Rectal smooth muscle tissue (tissue), 1 donor: ENCODE results near the gene BOD1L2.

Experiments used
- H3K27ac ChIP-seq: one replicate; pipeline ENCODE4 v1.7.0; 2013; ENCODE audit warnings: low read depth, low read length, inconsistent platforms
- H3K27me3 ChIP-seq: one replicate; pipeline ENCODE4 v1.7.0; 2013; ENCODE audit warnings: low read length; ENCODE audit not compliant: control insufficient read depth, insufficient read depth
- H3K36me3 ChIP-seq: one replicate; pipeline ENCODE4 v1.7.0; 2013; ENCODE audit warnings: low read length; ENCODE audit not compliant: control insufficient read depth, insufficient read depth
- H3K4me1 ChIP-seq: one replicate; pipeline ENCODE4 v1.7.0; 2013; ENCODE audit warnings: low read length; ENCODE audit not compliant: control insufficient read depth, insufficient read depth
- H3K4me3 ChIP-seq: one replicate; pipeline ENCODE4 v1.7.0; 2013; ENCODE audit warnings: low read length
- H3K9ac ChIP-seq: one replicate; pipeline ENCODE4 v1.7.0; 2013; ENCODE audit warnings: low read length

BOD1L2 gene

DNA sequence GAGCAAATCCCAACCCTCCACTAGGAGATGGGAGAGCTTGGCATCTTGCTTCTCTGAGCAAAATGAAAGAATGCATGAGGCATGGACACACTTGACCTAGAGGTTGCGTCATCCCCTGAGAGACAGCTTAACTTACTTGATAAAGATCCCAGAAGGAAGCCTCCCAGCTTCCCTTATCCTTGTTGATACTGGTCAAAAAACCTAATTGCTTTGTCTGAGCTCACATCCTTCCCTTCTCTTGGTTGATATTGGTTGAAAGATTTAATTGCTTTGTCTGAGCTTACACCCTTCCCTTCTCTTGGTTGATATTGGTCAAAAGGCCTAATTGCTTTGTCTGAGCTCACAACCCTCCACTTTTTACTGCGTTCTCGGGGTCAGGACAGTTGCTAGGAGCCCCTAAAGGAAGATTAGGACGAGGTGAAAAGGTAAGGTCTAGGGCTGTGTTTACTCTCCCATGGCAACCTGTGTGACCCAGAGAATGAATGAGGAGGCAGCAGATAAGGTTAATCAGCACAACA is 12.2 kb upstream of the BOD1L2 start:
- H3K4me3 ChIP-seq: no peak overlapping the region
- no peaks in the 10 kb centered on the region for H3K4me1 ChIP-seq
- no peak overlapping the region for H3K9ac ChIP-seq
- H3K36me3 ChIP-seq: no peaks in the 10 kb centered on the region
- no peak overlapping the region for H3K27ac ChIP-seq
- no peaks in the 10 kb centered on the region for H3K27me3 ChIP-seq

DNA sequence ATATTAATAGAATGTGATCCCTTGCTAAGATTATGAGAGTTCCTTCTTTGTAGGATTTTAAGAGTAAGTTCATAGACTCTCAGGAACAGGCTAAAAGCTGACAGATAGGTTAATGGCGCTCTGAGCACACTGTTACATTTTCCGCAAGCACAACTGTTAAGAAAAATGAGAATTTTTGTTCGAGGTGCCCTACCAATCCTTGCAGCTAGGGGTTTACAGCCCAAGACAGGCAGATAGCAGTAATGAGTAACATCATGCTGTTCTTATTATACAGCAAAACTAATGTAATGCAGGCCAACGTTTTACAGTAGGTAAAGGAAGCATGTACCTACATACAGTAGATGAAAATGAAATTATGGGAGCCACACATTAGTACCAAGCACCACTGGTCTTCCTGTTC is 11.2 kb upstream of the BOD1L2 start:
- Histone ChIP-seq H3K4me3 (no peak overlapping the region), H3K36me3 (no peaks in the 10 kb centered on the region), H3K27ac (no peak overlapping the region), H3K27me3 (no peaks in the 10 kb centered on the region), H3K4me1 (no peaks in the 10 kb centered on the region), H3K9ac (no peak overlapping the region)

- no peaks in the 10 kb centered on the region for H3K4me1 ChIP-seq
- no peak overlapping the region for H3K27ac ChIP-seq
- H3K36me3 ChIP-seq: no peaks in the 10 kb centered on the region
- no peak overlapping the region for H3K9ac ChIP-seq
- no peak overlapping the region for H3K4me3 ChIP-seq
- H3K27me3 ChIP-seq: no peaks in the 10 kb centered on the region
These were observed 9.0 kb upstream of the BOD1L2 start for GRCh38 chr18:57137847-57138246.

DNA sequence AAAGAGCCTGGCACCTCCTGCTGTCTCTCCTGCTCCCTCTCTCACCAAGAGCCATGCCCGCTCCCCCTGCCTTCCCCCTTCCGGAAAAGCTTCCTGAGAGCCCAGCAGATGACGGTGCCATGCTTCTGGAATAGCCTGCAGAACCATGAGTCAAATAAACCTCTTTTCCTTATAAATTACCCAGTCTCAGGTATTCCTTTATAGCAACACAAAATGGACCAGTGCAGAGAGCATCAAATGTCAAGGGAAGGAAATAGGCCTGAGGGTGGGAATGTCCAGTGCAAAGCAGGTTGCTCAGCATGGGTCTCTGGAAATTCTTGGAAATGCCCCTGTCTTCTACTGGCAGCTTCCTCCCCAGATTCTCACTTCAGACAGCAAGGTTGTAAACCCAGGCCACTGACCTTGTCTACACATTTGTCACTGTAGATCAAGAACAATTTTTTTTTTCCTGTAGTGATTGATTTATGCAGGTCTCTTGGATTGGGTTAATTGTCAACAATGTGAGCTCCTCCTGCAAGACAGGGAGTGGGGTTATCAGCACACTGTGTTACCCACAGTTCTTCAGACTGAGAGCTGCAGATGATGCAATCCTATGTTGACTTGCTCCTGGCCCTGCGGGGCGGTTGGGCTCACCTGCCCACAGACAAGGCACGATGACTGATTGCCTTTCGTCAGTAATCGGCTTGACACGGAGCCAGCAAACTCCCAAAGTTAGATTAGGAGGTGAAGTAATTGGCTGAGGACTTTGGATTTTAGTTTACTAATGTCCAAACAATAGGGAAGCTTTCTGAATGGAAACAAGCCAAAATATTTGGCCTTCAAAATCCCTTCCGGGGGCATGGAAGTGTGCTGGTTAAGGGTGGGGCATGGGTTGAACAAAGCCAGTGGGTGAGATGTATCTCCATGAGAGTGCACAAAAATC is 5.4 kb upstream of the BOD1L2 start:
- H3K27ac ChIP-seq: no peak overlapping the region
- H3K4me1 ChIP-seq: no peaks in the 10 kb centered on the region
- no peak overlapping the region for H3K9ac ChIP-seq
- H3K4me3 ChIP-seq: no peak overlapping the region
- no peaks in the 10 kb centered on the region for H3K27me3 ChIP-seq
- no peaks in the 10 kb centered on the region for H3K36me3 ChIP-seq

DNA sequence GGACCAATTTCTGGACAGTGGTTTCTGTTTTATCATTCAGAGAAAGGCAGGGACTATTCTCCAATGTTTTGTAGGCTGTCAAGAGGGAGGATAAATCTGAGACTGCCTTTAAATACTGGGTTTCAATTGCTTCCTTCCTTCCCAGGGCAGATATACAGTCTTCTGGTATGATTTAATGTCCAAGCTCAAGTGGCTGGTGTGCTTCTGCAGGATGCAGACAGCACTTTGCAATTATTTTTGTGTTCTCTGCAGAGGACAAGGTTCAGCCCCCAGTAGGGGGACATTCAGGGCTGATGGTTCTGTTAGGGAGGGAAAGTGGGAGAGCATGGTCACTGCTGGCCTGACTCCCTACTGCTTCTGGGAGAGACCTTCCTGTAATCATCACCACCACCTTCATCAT is 4.6 kb upstream of the BOD1L2 start:
- Histone ChIP-seq H3K4me1 (no peaks in the 10 kb centered on the region), H3K27ac (no peak overlapping the region), H3K9ac (no peak overlapping the region), H3K27me3 (no peaks in the 10 kb centered on the region), H3K4me3 (no peak overlapping the region), H3K36me3 (no peaks in the 10 kb centered on the region)

- no peak overlapping the region for H3K4me3 ChIP-seq
- H3K4me1 ChIP-seq: no peaks in the 10 kb centered on the region
- no peaks in the 10 kb centered on the region for H3K27me3 ChIP-seq
- H3K9ac ChIP-seq: no peak overlapping the region
- no peaks in the 10 kb centered on the region for H3K36me3 ChIP-seq
- no peak overlapping the region for H3K27ac ChIP-seq
These were observed 3.6 kb upstream of the BOD1L2 start for GRCh38 chr18:57143265-57143664.

DNA sequence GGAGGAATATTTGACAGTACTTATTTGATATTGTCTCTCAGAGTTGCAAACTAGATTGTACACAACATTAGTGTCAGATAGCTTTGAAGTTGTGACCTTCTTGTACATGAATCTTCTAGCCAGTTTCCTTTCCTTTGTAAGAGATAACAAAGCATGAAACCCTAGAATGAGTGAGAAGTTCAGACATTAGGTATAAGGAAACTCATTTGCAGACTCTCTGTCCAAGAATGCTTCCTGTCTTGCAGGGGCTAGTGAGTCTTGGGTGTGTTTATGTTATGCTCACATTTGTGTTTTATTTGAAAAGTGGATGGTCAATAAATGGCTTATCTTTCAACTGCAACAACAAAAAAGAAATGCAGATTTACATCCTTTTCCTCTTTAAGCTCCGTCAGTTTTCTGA is 1.4 kb downstream of the BOD1L2 start:
- H3K27ac ChIP-seq: no peak overlapping the region
- H3K27me3 ChIP-seq: no peaks in the 10 kb centered on the region
- no peaks in the 10 kb centered on the region for H3K36me3 ChIP-seq
- H3K4me3 ChIP-seq: no peak overlapping the region
- H3K9ac ChIP-seq: no peak overlapping the region
- no peaks in the 10 kb centered on the region for H3K4me1 ChIP-seq

GRCh38 chr18:57149051-57149450 is 2.2 kb downstream of the BOD1L2 start:
- Histone ChIP-seq H3K27me3 (no peaks in the 10 kb centered on the region), H3K27ac (no peak overlapping the region), H3K4me1 (no peaks in the 10 kb centered on the region), H3K9ac (no peak overlapping the region), H3K36me3 (no peaks in the 10 kb centered on the region), H3K4me3 (no peak overlapping the region)

GRCh38 chr18:57149531-57149930 is 2.6 kb downstream of the BOD1L2 start:
- no peaks in the 10 kb centered on the region for H3K4me1 ChIP-seq
- no peaks in the 10 kb centered on the region for H3K36me3 ChIP-seq
- H3K4me3 ChIP-seq: no peak overlapping the region
- no peak overlapping the region for H3K9ac ChIP-seq
- no peaks in the 10 kb centered on the region for H3K27me3 ChIP-seq
- H3K27ac ChIP-seq: no peak overlapping the region

GRCh38 chr18:57150081-57150480 is 3.2 kb downstream of the BOD1L2 start:
- H3K27ac ChIP-seq: no peak overlapping the region
- H3K27me3 ChIP-seq: no peaks in the 10 kb centered on the region
- no peak overlapping the region for H3K9ac ChIP-seq
- H3K36me3 ChIP-seq: no peaks in the 10 kb centered on the region
- H3K4me3 ChIP-seq: no peak overlapping the region
- no peaks in the 10 kb centered on the region for H3K4me1 ChIP-seq

GRCh38 chr18:57150828-57151227 is 3.9 kb downstream of the BOD1L2 start:
- no peak overlapping the region for H3K27ac ChIP-seq
- no peaks in the 10 kb centered on the region for H3K36me3 ChIP-seq
- no peak overlapping the region for H3K4me3 ChIP-seq
- H3K27me3 ChIP-seq: no peaks in the 10 kb centered on the region
- H3K9ac ChIP-seq: no peak overlapping the region
- no peaks in the 10 kb centered on the region for H3K4me1 ChIP-seq

DNA sequence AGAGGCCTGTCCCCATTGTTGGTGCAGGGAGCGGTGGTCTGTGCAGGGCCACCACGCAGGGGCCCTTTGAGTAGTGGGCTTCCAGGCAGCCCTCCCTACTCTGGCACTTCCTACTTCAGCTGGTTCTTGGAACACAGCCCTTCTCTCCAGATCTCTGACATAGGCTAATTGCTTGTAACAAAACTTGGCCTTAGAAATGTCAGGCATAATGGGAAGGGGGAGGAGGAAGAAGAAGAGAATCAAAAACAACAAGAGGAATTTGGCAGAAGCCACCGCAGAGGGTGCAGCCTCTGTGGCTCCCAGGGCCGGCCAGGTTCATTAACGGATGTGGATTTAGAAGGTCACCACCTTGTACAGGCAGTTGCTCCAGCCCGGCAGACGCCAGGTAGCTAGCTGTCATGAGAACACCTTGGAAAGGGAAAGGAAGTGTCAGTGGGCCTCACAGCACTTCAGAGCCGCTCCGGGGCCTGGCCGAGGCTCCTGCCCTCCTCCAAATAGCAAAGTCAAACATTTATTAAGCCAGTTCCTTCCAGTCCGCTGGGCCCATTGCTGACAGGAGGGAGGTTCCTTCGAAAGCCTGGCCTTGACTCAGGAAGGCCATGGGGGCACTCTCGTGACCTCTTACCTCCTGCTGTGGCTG is 7.4 kb downstream of the BOD1L2 start:
- H3K27ac ChIP-seq: no peak overlapping the region

More for the DNA sequence above, 7.4 kb downstream of the BOD1L2 start:
- no peaks in the 10 kb centered on the region for H3K4me1 ChIP-seq
- H3K36me3 ChIP-seq: no peaks in the 10 kb centered on the region
- H3K27me3 ChIP-seq: no peaks in the 10 kb centered on the region
- H3K9ac ChIP-seq: no peak overlapping the region
- no peak overlapping the region for H3K4me3 ChIP-seq
